Measurements from ENCODE around the gene CMAS.
"Not testable (repeated sequence)": the region's sequence is repeated elsewhere in the genome, so short reads cannot be mapped to it uniquely, and the experiment has no call there.

The CMAS gene

GRCh38 chr12:22046090-22046967 lies at the start of gene CMAS:
CMAS (plus strand) TSS chr12:22046218; CDS start chr12:22046304, 86 bp downstream.
- DNase-seq: peak; percentile 61

GRCh38 chr12:21998295-21998694 lies 47.7 kb upstream of the CMAS start:
- DNase-seq: no peak

- DNase-seq: no peak
Measured at GRCh38 chr12:21998782-21999181, 47.2 kb upstream of the CMAS start.

GRCh38 chr12:22002430-22002829 lies 43.6 kb upstream of the CMAS start:
- no peak for DNase-seq

GRCh38 chr12:22007794-22008193 lies 38.2 kb upstream of the CMAS start:
- not testable (repeated sequence) for DNase-seq

- DNase-seq: no peak
Measured at GRCh38 chr12:22008196-22008595, 37.8 kb upstream of the CMAS start.

GRCh38 chr12:22014041-22014782 lies 31.8 kb upstream of the CMAS start:
- DNase-seq: no peak

GRCh38 chr12:22014783-22015144 lies 31.3 kb upstream of the CMAS start:
- no peak for DNase-seq

- DNase-seq: no peak
Measured at GRCh38 chr12:22016982-22017381, 29.0 kb upstream of the CMAS start.

GRCh38 chr12:22018860-22019259 lies 27.2 kb upstream of the CMAS start:
- DNase-seq: no peak

- DNase-seq: not testable (repeated sequence)
Measured at GRCh38 chr12:22023489-22023888, 22.5 kb upstream of the CMAS start.

GRCh38 chr12:22029491-22029890 lies 16.5 kb upstream of the CMAS start:
- DNase-seq: no peak

- no peak for DNase-seq
Measured at GRCh38 chr12:22029991-22030390, 16.0 kb upstream of the CMAS start.

- DNase-seq: no peak
Measured at GRCh38 chr12:22032732-22033131, 13.3 kb upstream of the CMAS start.

- no peak for DNase-seq
Measured at GRCh38 chr12:22034709-22035506, 11.1 kb upstream of the CMAS start.

GRCh38 chr12:22037947-22038346 lies 8.1 kb upstream of the CMAS start:
- DNase-seq: no peak

- DNase-seq: no peak
Measured at GRCh38 chr12:22038734-22039133, 7.3 kb upstream of the CMAS start.

GRCh38 chr12:22039361-22039760 lies 6.7 kb upstream of the CMAS start:
- no peak for DNase-seq

- DNase-seq: no peak
Measured at GRCh38 chr12:22042976-22043669, 2.9 kb upstream of the CMAS start.

- no peak for DNase-seq
Measured at GRCh38 chr12:22043943-22044342, 2.1 kb upstream of the CMAS start.

- DNase-seq: no peak
Measured at GRCh38 chr12:22044391-22044790, 1.6 kb upstream of the CMAS start.

- DNase-seq: no peak
Measured at GRCh38 chr12:22046968-22047390, 961 bp downstream of the CMAS start.

GRCh38 chr12:22047494-22047893 lies 1.5 kb downstream of the CMAS start:
- DNase-seq: no peak

Measured in kidney glomerular epithelial cell (primary cell).